GM12878 (cell line): Measurements from ENCODE around the gene CCDC63. TPM values are rescaled to one million over a fixed set of nuclear protein-coding genes. Genes with fewer than 3 reads are reported as not detected.

Experiments used
- ATAC-seq: fragments of 200-7000 bp; cut with Tn5 transposase; 3 replicates; pipeline ENCODE4 v1.9.1; 2020; ENCODE audit warnings: mild to moderate bottlenecking, moderate library complexity
- BruUV-seq: library from RNA; stranded (reverse); fragments of 400-500 nt; replicated peaks from 2 replicates; lab custom pipeline; 2021; lab: Mats Ljungman, UMichigan
- CTCF ChIA-PET: fragments of 300-600 bp; sonication (Branson Sonifier 250); formaldehyde crosslinking; extraction: SDS; loops from one replicate; lab custom pipeline; 2021; ENCODE audit warnings: inconsistent platforms; lab: Yijun Ruan, JAX
- POLR2A ChIA-PET: fragments of 350-600 bp; formaldehyde crosslinking; extraction: SDS; loops from one replicate; lab custom pipeline; 2021; ENCODE audit warnings: inconsistent platforms; lab: Charles Lee
- RAD21 ChIA-PET: fragments of 300-600 bp; sonication (Branson Sonifier 250); formaldehyde crosslinking; loops from one replicate; lab custom pipeline; 2023; ENCODE audit warnings: antibody characterized with exemption; ENCODE audit not compliant: unreplicated experiment; lab: Charles Lee
- SMC1A ChIA-PET: fragments of 300-600 bp; sonication (Branson Sonifier 250); formaldehyde crosslinking; loops from one replicate; lab custom pipeline; 2023; ENCODE audit not compliant: unreplicated experiment, uncharacterized antibody; lab: Charles Lee
- DNase-seq: peaks from one replicate; pipeline ENCODE4 v3.0.0-alpha.2; 2011; ENCODE audit warnings: low read depth, low spot score
- FAIRE-seq: peaks from 3 replicates; lab custom pipeline; 2011; peaks lifted over from hg19 to GRCh38; lab: Jason Lieb, UNC
- H2AFZ ChIP-seq: 2 replicates; pipeline ENCODE4 v1.6.0; 2011; ENCODE audit warnings: low read depth, low read length, control low read depth; ENCODE audit not compliant: control insufficient read depth
- H3K27ac ChIP-seq: 2 replicates; pipeline ENCODE4 v1.5.1; 2011; ENCODE audit warnings: control low read depth; ENCODE audit not compliant: control insufficient read depth, insufficient read depth
- H3K27me3 ChIP-seq, 2 experiments: replicated peaks in 1 of 2; 2 replicates each; pipeline versions ENCODE4 v1.6.0 to v1.6.1; 2011; ENCODE audit warnings: low read length in 1 of 2; ENCODE audit not compliant: control insufficient read depth in 2 of 2, insufficient read depth in 2 of 2
- H3K36me3 ChIP-seq, 2 experiments: 2 replicates each; pipeline ENCODE4 v1.5.1; 2011; ENCODE audit warnings: low read length in 1 of 2; ENCODE audit not compliant: control insufficient read depth in 2 of 2, insufficient read depth in 2 of 2
- H3K4me1 ChIP-seq: 2 replicates; pipeline ENCODE4 v1.6.1; 2011; ENCODE audit warnings: mild to moderate bottlenecking, low read length, moderate library complexity, mixed read lengths; ENCODE audit not compliant: control insufficient read depth, insufficient read depth
- H3K4me2 ChIP-seq: 2 replicates; pipeline ENCODE4 v1.6.0; 2011; ENCODE audit warnings: control low read depth; ENCODE audit not compliant: control insufficient read depth, insufficient read depth
- H3K4me3 ChIP-seq: fragments of 200-600 bp; sonication (generic); 2 replicates; pipeline ENCODE4 v1.5.1; 2016
- H3K79me2 ChIP-seq: 2 replicates; pipeline ENCODE4 v1.6.0; 2011; ENCODE audit warnings: low read length; ENCODE audit not compliant: control insufficient read depth, insufficient read depth
- H3K9ac ChIP-seq: 2 replicates; pipeline ENCODE4 v1.8.0; 2011; ENCODE audit warnings: low read length, control low read depth, mixed read lengths; ENCODE audit not compliant: control insufficient read depth, insufficient read depth
- H3K9me3 ChIP-seq: replicated peaks from 3 replicates; pipeline ENCODE4 v1.5.1; 2011; ENCODE audit warnings: mild to moderate bottlenecking, low read length; ENCODE audit not compliant: control insufficient read depth, insufficient read depth
- H4K20me1 ChIP-seq: 2 replicates; pipeline ENCODE4 v1.6.0; 2011; ENCODE audit not compliant: control insufficient read depth, insufficient read depth
- BCL11A ChIP-seq: IDR thresholded peaks from 2 replicates; pipeline ENCODE4 v1.6.1; 2011; ENCODE audit warnings: low read depth, low read length
- BCLAF1 ChIP-seq: fragments of 450-650 bp; IDR thresholded peaks from 2 replicates; pipeline ENCODE4 v1.6.1; 2017; ENCODE audit warnings: antibody characterized with exemption, mild to moderate bottlenecking, moderate library complexity
- CEBPZ ChIP-seq: fragments of 150-350 bp; IDR thresholded peaks from 2 replicates; pipeline ENCODE4 v1.6.1; 2016; ENCODE audit warnings: low read depth, low read length
- KLF5 ChIP-seq: fragments of 450-650 bp; IDR thresholded peaks from 2 replicates; pipeline ENCODE4 v1.6.1; 2014; ENCODE audit warnings: mild to moderate bottlenecking; ENCODE audit not compliant: partially characterized antibody
- PAX5 ChIP-seq: IDR thresholded peaks from 2 replicates; pipeline ENCODE4 v1.6.1; 2011; ENCODE audit warnings: low read depth, low read length, borderline replicate concordance
- PKNOX1 ChIP-seq: fragments of 450-650 bp; IDR thresholded peaks from 2 replicates; pipeline ENCODE4 v1.6.1; 2016; ENCODE audit warnings: mild to moderate bottlenecking
- RAD51 ChIP-seq: fragments of 450-650 bp; IDR thresholded peaks from 2 replicates; pipeline ENCODE4 v1.6.1; 2016; ENCODE audit warnings: moderate library complexity, mild to moderate bottlenecking, inconsistent platforms
- SUPT20H ChIP-seq: IDR thresholded peaks from 2 replicates; pipeline ENCODE4 v1.6.1; 2011; ENCODE audit warnings: low read depth, mild to moderate bottlenecking, low read length, moderate library complexity, borderline replicate concordance; ENCODE audit not compliant: control insufficient read depth
- TCF3 ChIP-seq: IDR thresholded peaks from 2 replicates; pipeline ENCODE4 v1.6.1; 2012; ENCODE audit warnings: low read depth, mild to moderate bottlenecking, low read length, borderline replicate concordance; ENCODE audit not compliant: insufficient read depth
- ZBTB33 ChIP-seq: fragments of 450-650 bp; IDR thresholded peaks from 2 replicates; pipeline ENCODE4 v1.6.1; 2017; ENCODE audit warnings: mild to moderate bottlenecking
- ZBTB4 ChIP-seq: fragments of 450-650 bp; formaldehyde crosslinking; IDR thresholded peaks from 2 replicates; pipeline ENCODE4 v1.4.0; 2022; ENCODE audit warnings: mild to moderate bottlenecking, moderate library complexity
- WGBS: methylation state at CpG from one replicate; pipeline ENCODE4 v1.1.6; 2016; ENCODE audit warnings: low lambda C conversion rate; ENCODE audit not compliant: insufficient replicate concordance, insufficient coverage; ENCODE audit errors: missing lambda C conversion rate; 5-methylcytosine and 5-hydroxymethylcytosine counted together
- in situ Hi-C: fragments of 300-500 bp; cut with MboI; formaldehyde crosslinking; loops from 9 replicates; pipeline ENCODE4 v1.14.3; 2018; ENCODE audit warnings: mixed read lengths
- intact Hi-C: fragments of 100-400 bp; cut with micrococcal nuclease; formaldehyde crosslinking; loops from one replicate; pipeline ENCODE4 v1.14.2; 2022; ENCODE audit not compliant: unreplicated experiment
- polyA plus RNA-seq, 11 experiments: library from polyadenylated mRNA; depleted of rRNA in 4 of 11; unstranded in 6 of 11; stranded (reverse) in 5 of 11; fragments of >200 nt; fragmentation: Nextera tagmentation in 4 of 11; fragmentation: Illumina TruSeq in 1 of 11; extraction: Ambion mirVana in 4 of 11; extraction: Trizol in 1 of 11; gene quantifications; 1 replicate in 1 of 11; 2 replicates in 10 of 11; pipeline versions ENCODE4 v1.2.1 to v1.2.3, GENCODE V29; 2011 to 2016; ENCODE audit warnings: inconsistent platforms in 2 of 11, missing spikeins in 2 of 11, low read depth in 1 of 11
- total RNA-seq, 4 experiments: library from RNA; depleted of rRNA in 3 of 4; stranded (reverse); fragments of >200 nt in 3 of 4; fragmentation: Illumina TruSeq in 1 of 4; extraction: Trizol in 1 of 4; gene quantifications; 2 replicates each; pipeline versions ENCODE4 v1.2.1 to v1.2.3, GENCODE V29; 2013 to 2021

CCDC63 gene
- total and polyA plus RNA-seq, 10 of the 15 experiments (the other 5 are each of a cell fraction or from before 2014, with no cell fraction given) = not detected

GRCh38 chr12:110869026-110869425 lies 22.2 kb downstream of the CCDC63 start:
- H3K9ac ChIP-seq = no peak overlapping the region
- H3K4me2 ChIP-seq = no peak overlapping the region
- ChIA-PET POLR2A (interaction anchor here (0.6 kb wide), 1 partner anchor 519 kb away, joined by 6 read pairs; no protein-coding TSS in a partner anchor), SMC1A (no interaction called here), RAD21 (no interaction called here), CTCF (interaction anchor here (0.6 to 0.9 kb wide), 3 partner anchors 23 to 434 kb away, joined by 3 read pairs; partner anchors contain the start of gene CCDC63)
- no peaks in the 10 kb centered on the region for H4K20me1 ChIP-seq
- H3K79me2 ChIP-seq = no peaks in the 10 kb centered on the region
- H3K9me3 ChIP-seq = no peaks in the 10 kb centered on the region
- intact Hi-C loops = no loop called here
- no peaks in the 10 kb centered on the region; a peak in 1 of 4 replicates for H3K27me3 ChIP-seq
- FAIRE-seq = no peak
- WGBS = 0% methylated on average over 3 of the region's 3 CpGs
- ATAC-seq = no peak
- no peaks in the 10 kb centered on the region for H3K36me3 ChIP-seq
- no TSS peak for BruUV-seq
- no peak overlapping the region for H3K27ac ChIP-seq
- H2AFZ ChIP-seq = no peak overlapping the region
- no peaks in the 10 kb centered on the region for H3K4me1 ChIP-seq
- no peak overlapping the region for H3K4me3 ChIP-seq
- DNase-seq = no peak
- in situ Hi-C loops = no loop called here
- TF ChIP-seq KLF5 (no peak), TCF3 (no peak), PKNOX1 (no peak), SUPT20H (no peak), ZBTB33 (no peak), PAX5 (no peak), BCLAF1 (no peak), BCL11A (no peak), CEBPZ (no peak), RAD51 (no peak), ZBTB4 (no peak)
